ENCODE measurements around the gene HIKESHI. TPM values are rescaled to one million over a fixed set of nuclear protein-coding genes. Genes with fewer than 3 reads are reported as not detected.

Gene HIKESHI
- total RNA-seq, 4 donors from 2014 or later, result 30.1 to 60.9 (median 51.8) TPM

DNA sequence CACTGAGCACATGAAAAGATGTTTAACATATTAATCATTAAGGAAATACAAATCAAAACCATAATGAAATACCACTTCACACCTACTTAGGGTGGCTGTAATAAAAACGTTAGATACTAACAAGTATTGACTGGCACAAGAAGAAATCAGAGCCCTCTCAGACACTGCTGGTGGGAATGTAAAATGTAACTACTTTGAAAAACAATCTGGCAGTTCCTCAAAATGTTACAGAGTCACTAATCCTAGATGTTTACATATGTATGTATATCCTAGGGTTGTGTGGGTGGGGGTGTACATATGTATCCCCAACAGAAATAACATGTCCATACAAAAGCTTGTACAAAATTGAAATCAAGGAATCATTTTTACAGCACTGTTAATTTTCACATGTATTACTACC, 42.3 kb upstream of the HIKESHI start:
- ATAC-seq (no peak), DNase-seq (no peak)
- TF ChIP-seq POLR2A (IDR thresholded peaks at IDR 0.05), result no peak
- Histone ChIP-seq H3K4me3 (no peak overlapping the region), H3K27ac (no peak overlapping the region), H3K9me3 (no peaks in the 10 kb centered on the region), H3K4me1 (no peaks in the 10 kb centered on the region), H3K36me3 (peaks cover 0 to 17% of the 10 kb centered on the region in 2 donors), H3K27me3 (no peaks in the 10 kb centered on the region)
- in situ Hi-C loops (cut with MboI; ENCODE audit: low sequenced_read_pairs in 4 of 4), result no loop called here
- intact Hi-C loops (cut with DNase I; ENCODE audit: low total_unique reads), result no loop called here

DNA sequence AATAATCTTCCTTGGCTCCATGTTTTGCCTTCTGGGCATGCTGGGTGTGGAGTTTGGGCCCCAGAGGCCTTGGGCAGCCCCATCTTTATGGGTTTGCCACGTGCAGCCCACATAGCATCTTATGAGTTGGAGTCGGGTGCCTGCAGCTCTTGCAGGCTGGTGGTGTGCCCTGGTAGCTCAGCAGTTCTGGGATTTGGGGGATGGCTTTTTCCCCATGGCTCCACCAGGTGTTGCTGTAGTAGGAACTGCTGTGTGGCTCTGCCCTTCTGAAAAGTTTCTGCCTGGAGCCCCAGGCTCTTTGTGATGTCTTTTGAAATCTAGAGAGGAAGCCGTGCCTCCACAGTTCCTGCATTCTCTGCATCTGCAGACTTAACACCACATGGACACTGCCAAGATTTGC, 40.7 kb upstream of the HIKESHI start:
- in situ Hi-C loops (cut with MboI; ENCODE audit: low sequenced_read_pairs in 4 of 4) (no loop called here), intact Hi-C loops (cut with DNase I; ENCODE audit: low total_unique reads) (no loop called here)
- Histone ChIP-seq H3K4me1 (no peaks in the 10 kb centered on the region), H3K27ac (no peak overlapping the region), H3K4me3 (no peak overlapping the region), H3K9me3 (no peaks in the 10 kb centered on the region), H3K27me3 (no peaks in the 10 kb centered on the region), H3K36me3 (peaks cover 0 to 17% of the 10 kb centered on the region in 2 donors)
- ATAC-seq (no peak), DNase-seq (no peak)
- no peak for TF ChIP-seq POLR2A (IDR thresholded peaks at IDR 0.05)
- TF ChIP-seq, protein P1, sequence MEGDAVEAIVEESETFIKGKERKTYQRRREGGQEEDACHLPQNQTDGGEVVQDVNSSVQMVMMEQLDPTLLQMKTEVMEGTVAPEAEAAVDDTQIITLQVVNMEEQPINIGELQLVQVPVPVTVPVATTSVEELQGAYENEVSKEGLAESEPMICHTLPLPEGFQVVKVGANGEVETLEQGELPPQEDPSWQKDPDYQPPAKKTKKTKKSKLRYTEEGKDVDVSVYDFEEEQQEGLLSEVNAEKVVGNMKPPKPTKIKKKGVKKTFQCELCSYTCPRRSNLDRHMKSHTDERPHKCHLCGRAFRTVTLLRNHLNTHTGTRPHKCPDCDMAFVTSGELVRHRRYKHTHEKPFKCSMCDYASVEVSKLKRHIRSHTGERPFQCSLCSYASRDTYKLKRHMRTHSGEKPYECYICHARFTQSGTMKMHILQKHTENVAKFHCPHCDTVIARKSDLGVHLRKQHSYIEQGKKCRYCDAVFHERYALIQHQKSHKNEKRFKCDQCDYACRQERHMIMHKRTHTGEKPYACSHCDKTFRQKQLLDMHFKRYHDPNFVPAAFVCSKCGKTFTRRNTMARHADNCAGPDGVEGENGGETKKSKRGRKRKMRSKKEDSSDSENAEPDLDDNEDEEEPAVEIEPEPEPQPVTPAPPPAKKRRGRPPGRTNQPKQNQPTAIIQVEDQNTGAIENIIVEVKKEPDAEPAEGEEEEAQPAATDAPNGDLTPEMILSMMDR (IDR thresholded peaks at IDR 0.05 in 4 of 5, conservative IDR thresholded peaks at IDR 0.05 in 1 of 5), result no peak

DNA sequence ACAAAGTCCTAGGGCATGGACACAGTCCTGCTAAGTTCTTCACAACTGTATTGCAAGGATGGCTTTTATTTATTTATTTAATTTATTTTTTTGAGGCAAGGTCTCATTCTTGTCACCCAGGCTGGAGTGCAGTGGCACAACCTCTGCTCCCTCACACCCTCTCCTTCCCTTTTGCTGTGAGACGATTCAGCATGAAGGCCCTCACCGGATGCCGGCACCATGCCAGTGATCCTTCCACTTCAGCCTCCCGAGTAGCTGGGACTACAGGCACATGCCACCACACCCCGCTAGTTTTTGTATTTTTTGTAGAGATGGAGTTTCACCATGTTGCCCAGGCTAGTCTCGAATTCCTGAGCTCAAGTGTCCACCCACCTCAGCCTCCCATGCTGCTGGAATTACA, 39.7 kb upstream of the HIKESHI start:
- Histone ChIP-seq H3K4me1 (no peaks in the 10 kb centered on the region), H3K27me3 (no peaks in the 10 kb centered on the region), H3K4me3 (no peak overlapping the region), H3K36me3 (peaks cover 0 to 15% of the 10 kb centered on the region in 2 donors), H3K9me3 (no peaks in the 10 kb centered on the region), H3K27ac (no peak overlapping the region)
- in situ Hi-C loops (cut with MboI; ENCODE audit: low sequenced_read_pairs in 4 of 4), result no loop called here
- no peak for TF ChIP-seq POLR2A (IDR thresholded peaks at IDR 0.05)
- TF ChIP-seq, protein P1 (IDR thresholded peaks at IDR 0.05 in 4 of 5, conservative IDR thresholded peaks at IDR 0.05 in 1 of 5), result no peak
- DNase-seq (no peak), ATAC-seq (no peak)
- intact Hi-C loops (cut with DNase I; ENCODE audit: low total_unique reads), result no loop called here

DNA sequence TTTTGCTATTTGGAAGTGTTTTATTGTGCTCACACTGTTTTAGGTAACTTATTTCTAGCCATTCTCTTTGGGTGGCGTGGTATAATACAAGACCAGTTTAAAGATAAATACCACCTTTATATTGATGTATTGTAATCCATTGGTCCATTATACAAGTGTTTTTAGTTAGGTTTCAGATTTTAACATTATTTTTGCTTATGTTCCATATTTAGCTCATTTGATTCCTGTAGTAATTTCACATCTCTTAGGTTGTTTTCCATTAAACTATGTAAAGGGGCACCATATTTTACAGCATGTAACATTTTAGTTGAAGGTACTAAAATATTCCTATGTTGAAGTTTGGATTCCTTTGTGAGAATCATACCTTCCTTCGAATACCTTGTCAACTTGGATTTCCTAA, 37.4 kb upstream of the HIKESHI start:
- no peak for TF ChIP-seq POLR2A (IDR thresholded peaks at IDR 0.05)
- TF ChIP-seq, protein P1 (IDR thresholded peaks at IDR 0.05 in 4 of 5, conservative IDR thresholded peaks at IDR 0.05 in 1 of 5), result no peak
- DNase-seq (no peak), ATAC-seq (no peak)
- H3K4me1 ChIP-seq, result no peaks in the 10 kb centered on the region
- in situ Hi-C loops (cut with MboI; ENCODE audit: low sequenced_read_pairs in 4 of 4), result no loop called here
- H3K27ac ChIP-seq, result no peak overlapping the region
- no peaks in the 10 kb centered on the region for H3K9me3 ChIP-seq
- H3K4me3 ChIP-seq, result no peak overlapping the region
- intact Hi-C loops (cut with DNase I; ENCODE audit: low total_unique reads), result no loop called here
- H3K36me3 ChIP-seq, result peaks cover 0 to 8% of the 10 kb centered on the region in 2 donors
- no peaks in the 10 kb centered on the region for H3K27me3 ChIP-seq

DNA sequence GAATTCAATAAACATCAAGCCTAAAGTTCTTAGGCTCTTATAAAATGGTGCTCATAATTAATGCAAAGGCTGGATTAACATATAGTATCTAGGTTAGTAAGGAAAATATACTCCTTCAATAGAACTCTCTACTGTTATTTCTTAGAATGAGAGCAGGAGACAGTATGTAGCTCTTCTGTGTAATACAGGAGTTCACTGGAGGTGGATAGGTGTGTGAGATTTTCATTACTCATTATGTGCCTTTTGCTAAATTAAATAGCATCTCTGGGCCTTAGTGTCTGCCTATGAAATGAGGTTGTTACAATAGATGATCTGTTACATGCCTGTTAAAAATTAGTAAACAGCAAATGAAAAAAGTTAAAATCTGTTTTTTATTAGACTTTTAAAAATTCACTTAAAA, 36.8 kb upstream of the HIKESHI start:
- Histone ChIP-seq H3K4me3 (no peak overlapping the region), H3K27me3 (no peaks in the 10 kb centered on the region), H3K4me1 (no peaks in the 10 kb centered on the region), H3K36me3 (peaks cover 0 to 8% of the 10 kb centered on the region in 2 donors), H3K9me3 (no peaks in the 10 kb centered on the region), H3K27ac (no peak overlapping the region)
- in situ Hi-C loops (cut with MboI; ENCODE audit: low sequenced_read_pairs in 4 of 4), result no loop called here
- intact Hi-C loops (cut with DNase I; ENCODE audit: low total_unique reads), result no loop called here
- DNase-seq (no peak), ATAC-seq (no peak)
- TF ChIP-seq, protein P1 (IDR thresholded peaks at IDR 0.05 in 4 of 5, conservative IDR thresholded peaks at IDR 0.05 in 1 of 5), result no peak
- TF ChIP-seq POLR2A (IDR thresholded peaks at IDR 0.05), result no peak

Data from gastrocnemius medialis (tissue), 4 donors.